HG02759 (cell line): ENCODE measurements around the gene CCNA1.

Experiments
- ATAC-seq: cut with Tn5 transposase; IDR thresholded peaks from one replicate; pipeline ENCODE4 v1.9.1; 2021; ENCODE audit warnings: mild to moderate bottlenecking, moderate library complexity; ENCODE audit not compliant: unreplicated experiment

CCNA1 gene

GRCh38 chr13:36450534-36450933 is 18.2 kb downstream of the CCNA1 start:
- ATAC-seq: no peak

- ATAC-seq: no peak
These were observed 21.2 kb downstream of the CCNA1 start for GRCh38 chr13:36453516-36453915.

GRCh38 chr13:36454121-36454520 is 21.8 kb downstream of the CCNA1 start:
- ATAC-seq: no peak

GRCh38 chr13:36454987-36455386 is 22.7 kb downstream of the CCNA1 start:
- no peak for ATAC-seq

- no peak for ATAC-seq
These were observed 24.3 kb downstream of the CCNA1 start for GRCh38 chr13:36456577-36456976.

GRCh38 chr13:36461506-36461905 is 29.2 kb downstream of the CCNA1 start:
- ATAC-seq: no peak

GRCh38 chr13:36475468-36475867 is 43.2 kb downstream of the CCNA1 start:
- no peak for ATAC-seq

GRCh38 chr13:36476661-36477060 is 44.4 kb downstream of the CCNA1 start:
- no peak for ATAC-seq

GRCh38 chr13:36480726-36481427 is 48.6 kb downstream of the CCNA1 start:
- ATAC-seq: no peak

GRCh38 chr13:36490055-36490454 is 57.8 kb downstream of the CCNA1 start:
- no peak for ATAC-seq
